GM04504 (cell line): Measurements from ENCODE around the gene PACS2.
A peak's percentile ranks its signal among the peaks of the same experiment; 100 is the strongest.
"Not testable (repeated sequence)": the region's sequence is repeated elsewhere in the genome, so short reads cannot be mapped to it uniquely, and the experiment has no call there.

Source experiments
- DNase-seq: peaks from one replicate; pipeline ENCODE4 v3.0.0-alpha.2; 2012; ENCODE audit warnings: low read depth

Gene PACS2

GRCh38 chr14:105315941-105316576 lies 1.5 kb downstream of the PACS2 start:
- no peak for DNase-seq

GRCh38 chr14:105316577-105316941 lies 2.0 kb downstream of the PACS2 start:
- no peak for DNase-seq

- DNase-seq = no peak
Measured at GRCh38 chr14:105316968-105317510, 2.5 kb downstream of the PACS2 start.

GRCh38 chr14:105317546-105317945 lies 3.0 kb downstream of the PACS2 start:
- peak; percentile 39 for DNase-seq

- no peak for DNase-seq
Measured at GRCh38 chr14:105322791-105323556, 8.4 kb downstream of the PACS2 start.

GRCh38 chr14:105323663-105324062 lies 9.1 kb downstream of the PACS2 start:
- DNase-seq = no peak

- DNase-seq = no peak
Measured at GRCh38 chr14:105324080-105324778, 9.7 kb downstream of the PACS2 start.

- DNase-seq = no peak
Measured at GRCh38 chr14:105324871-105325270, 10.3 kb downstream of the PACS2 start.

GRCh38 chr14:105325303-105325702 lies 10.8 kb downstream of the PACS2 start:
- DNase-seq = no peak

- DNase-seq = no peak
Measured at GRCh38 chr14:105325716-105326567, 11.4 kb downstream of the PACS2 start.

- no peak for DNase-seq
Measured at GRCh38 chr14:105326568-105326867, 12.0 kb downstream of the PACS2 start.

- DNase-seq = no peak
Measured at GRCh38 chr14:105326891-105327694, 12.5 kb downstream of the PACS2 start.

- not testable (repeated sequence) for DNase-seq
Measured at GRCh38 chr14:105327695-105328045, 13.1 kb downstream of the PACS2 start.

GRCh38 chr14:105328070-105328677 lies 13.6 kb downstream of the PACS2 start:
- no peak for DNase-seq

- DNase-seq = no peak
Measured at GRCh38 chr14:105328678-105329390, 14.3 kb downstream of the PACS2 start.

- DNase-seq = no peak
Measured at GRCh38 chr14:105329411-105330150, 15.0 kb downstream of the PACS2 start.

- DNase-seq = peak; percentile 60
Measured at GRCh38 chr14:105330491-105330895, 15.9 kb downstream of the PACS2 start.

GRCh38 chr14:105331575-105332349 lies 17.2 kb downstream of the PACS2 start:
- no peak for DNase-seq
